Endothelial cell (in vitro differentiated cells): ENCODE results near the gene FHOD3. TPM values are rescaled to one million over a fixed set of nuclear protein-coding genes. Genes with fewer than 3 reads are reported as not detected.
"Not testable (repeated sequence)": the region's sequence is repeated elsewhere in the genome, so short reads cannot be mapped to it uniquely, and the experiment has no call there.

Experiments
- DNase-seq: peaks from one replicate; pipeline ENCODE4 v3.0.0; 2021; ENCODE audit warnings: low spot score
- H3K27ac Mint-ChIP-seq: one replicate; pipeline ENCODE4 v1.8.0; 2021; ENCODE audit warnings: mixed read lengths, inconsistent platforms; ENCODE audit not compliant: unreplicated experiment
- H3K27me3 Mint-ChIP-seq: one replicate; pipeline ENCODE4 v1.8.0; 2021; ENCODE audit warnings: mild to moderate bottlenecking, moderate library complexity, mixed read lengths, inconsistent platforms; ENCODE audit not compliant: unreplicated experiment
- H3K36me3 Mint-ChIP-seq: one replicate; pipeline ENCODE4 v1.8.0; 2021; ENCODE audit warnings: mild to moderate bottlenecking, low read depth, mixed read lengths, inconsistent platforms; ENCODE audit not compliant: unreplicated experiment
- H3K4me1 Mint-ChIP-seq: one replicate; pipeline ENCODE4 v1.8.0; 2021; ENCODE audit warnings: mild to moderate bottlenecking, mixed read lengths, inconsistent platforms; ENCODE audit not compliant: unreplicated experiment
- H3K4me3 Mint-ChIP-seq: one replicate; pipeline ENCODE4 v1.8.0; 2021; ENCODE audit warnings: mild to moderate bottlenecking, mixed read lengths, inconsistent platforms; ENCODE audit not compliant: unreplicated experiment
- H3K9me3 Mint-ChIP-seq: one replicate; pipeline ENCODE4 v1.8.0; 2021; ENCODE audit warnings: mixed read lengths, inconsistent platforms; ENCODE audit not compliant: unreplicated experiment
- CTCF ChIP-seq: fragments of 200-600 bp; sonication (generic); IDR thresholded peaks from one replicate; pipeline ENCODE4 v1.5.0; 2021; ENCODE audit warnings: antibody characterized with exemption; ENCODE audit not compliant: unreplicated experiment
- total RNA-seq: library from RNA; stranded (reverse); fragmentation: NEBNext Ultra II Directional; extraction: Animal tissue kit (Norgen Biotek cat#: 25700); gene quantifications from one replicate; pipeline ENCODE4 v1.2.1, GENCODE V29; 2021; ENCODE audit not compliant: unreplicated experiment

Gene FHOD3
- total RNA-seq, 1 donor from 2014 or later: 0.67 TPM

DNA sequence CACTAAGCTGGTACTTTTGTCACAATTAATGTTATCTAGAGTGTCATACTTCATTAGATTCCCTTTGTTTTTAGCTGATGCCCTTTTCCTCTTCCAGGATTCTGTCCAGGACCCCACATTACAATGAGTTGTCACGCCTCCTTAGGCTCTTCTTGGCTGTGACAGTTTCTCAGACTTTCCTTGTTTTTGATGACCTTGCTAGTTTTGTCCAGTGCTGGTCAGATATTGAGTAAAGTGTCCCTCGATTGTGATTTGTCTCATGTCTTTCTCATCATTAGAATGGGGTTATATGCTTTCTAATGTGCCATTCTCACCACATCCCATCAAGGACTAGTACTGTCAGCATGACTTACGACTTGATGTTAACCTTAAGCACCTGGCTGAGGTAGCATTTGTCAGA, 162.3 kb downstream of the FHOD3 start:
- H3K36me3 Mint-ChIP-seq: no peaks in the 10 kb centered on the region
- H3K4me3 Mint-ChIP-seq: no peak overlapping the region
- H3K9me3 Mint-ChIP-seq: no peaks in the 10 kb centered on the region
- H3K27me3 Mint-ChIP-seq: no peaks in the 10 kb centered on the region
- no peak for TF ChIP-seq CTCF
- no peak overlapping the region for H3K27ac Mint-ChIP-seq
- no peak for DNase-seq
- peaks cover 33% of the 10 kb centered on the region for H3K4me1 Mint-ChIP-seq

- no peak for DNase-seq
- peaks cover 33% of the 10 kb centered on the region for H3K4me1 Mint-ChIP-seq
- no peak overlapping the region for H3K4me3 Mint-ChIP-seq
- no peaks in the 10 kb centered on the region for H3K36me3 Mint-ChIP-seq
- no peak for TF ChIP-seq CTCF
- H3K27ac Mint-ChIP-seq: no peak overlapping the region
- H3K9me3 Mint-ChIP-seq: no peaks in the 10 kb centered on the region
- H3K27me3 Mint-ChIP-seq: no peaks in the 10 kb centered on the region
These were observed 162.9 kb downstream of the FHOD3 start for GRCh38 chr18:36460324-36460850.

GRCh38 chr18:36460854-36461253, 163.3 kb downstream of the FHOD3 start:
- Mint-ChIP-seq H3K36me3 (no peaks in the 10 kb centered on the region), H3K27me3 (no peaks in the 10 kb centered on the region), H3K27ac (no peak overlapping the region), H3K9me3 (no peaks in the 10 kb centered on the region), H3K4me1 (peaks cover 33% of the 10 kb centered on the region), H3K4me3 (no peak overlapping the region)
- no peak for DNase-seq
- TF ChIP-seq CTCF: no peak

DNA sequence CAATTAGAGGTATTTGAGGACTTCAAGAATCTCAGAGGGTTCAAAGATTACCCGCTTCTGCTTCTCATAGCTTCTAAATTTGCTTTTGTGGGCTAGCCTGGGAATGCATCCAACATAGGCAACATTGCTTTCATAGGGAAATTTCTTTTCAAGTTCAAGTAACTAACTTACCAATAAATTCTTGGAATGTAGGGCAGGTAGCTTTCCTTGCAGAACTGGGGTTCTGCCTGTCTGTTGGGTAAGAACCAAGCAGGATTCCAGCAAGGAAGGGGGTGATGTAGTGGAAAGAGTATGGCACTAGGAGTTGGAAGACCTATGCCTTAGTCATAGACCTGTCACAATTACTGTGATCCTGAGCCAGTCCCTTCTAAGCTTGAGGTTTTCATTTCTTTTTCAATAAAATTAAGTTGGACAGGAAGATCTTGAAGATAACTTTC, 164.1 kb downstream of the FHOD3 start:
- Mint-ChIP-seq H3K27me3 (no peaks in the 10 kb centered on the region), H3K4me1 (peaks cover 33% of the 10 kb centered on the region), H3K27ac (no peak overlapping the region), H3K36me3 (no peaks in the 10 kb centered on the region), H3K4me3 (no peak overlapping the region), H3K9me3 (no peaks in the 10 kb centered on the region)
- DNase-seq: no peak
- TF ChIP-seq CTCF: no peak

- H3K4me3 Mint-ChIP-seq, DNase-seq, H3K27ac Mint-ChIP-seq, H3K9me3 Mint-ChIP-seq, H3K36me3 Mint-ChIP-seq, H3K27me3 Mint-ChIP-seq: not testable (repeated sequence)
- peaks cover 19% of the 10 kb centered on the region for H3K4me1 Mint-ChIP-seq
These were observed 166.0 kb downstream of the FHOD3 start for GRCh38 chr18:36463516-36463915.
